GM20000 (cell line): ENCODE results near the gene GNAQ.

Source experiments
- DNase-seq: peaks from one replicate; pipeline ENCODE4 v3.0.0; 2012; ENCODE audit warnings: low spot score
- CTCF ChIP-seq: IDR thresholded peaks from 2 replicates; pipeline ENCODE4 v1.5.1; 2012; ENCODE audit warnings: mild to moderate bottlenecking, control low read depth; ENCODE audit errors: extremely low read depth, missing control alignments

Gene GNAQ

GRCh38 chr9:77910194-77910621 lies 121.4 kb downstream of the GNAQ start:
- DNase-seq, result no peak
- no peak for TF ChIP-seq CTCF

GRCh38 chr9:77909306-77909705 lies 122.3 kb downstream of the GNAQ start:
- no peak for DNase-seq
- no peak for TF ChIP-seq CTCF

- no peak for DNase-seq
- TF ChIP-seq CTCF, result no peak
Observed at GRCh38 chr9:77908293-77908692, 123.3 kb downstream of the GNAQ start.

GRCh38 chr9:77907585-77907984 lies 124.0 kb downstream of the GNAQ start:
- no peak for DNase-seq
- TF ChIP-seq CTCF, result no peak

- no peak for DNase-seq
- TF ChIP-seq CTCF, result no peak
Observed at GRCh38 chr9:77906991-77907390, 124.6 kb downstream of the GNAQ start.

- DNase-seq, result no peak
- no peak for TF ChIP-seq CTCF
Observed at GRCh38 chr9:77903666-77904285, 127.8 kb downstream of the GNAQ start.

GRCh38 chr9:77901771-77902170 lies 129.8 kb downstream of the GNAQ start:
- DNase-seq, result no peak
- TF ChIP-seq CTCF, result no peak
